B cell (primary cell): Measurements from ENCODE around the gene DLGAP4. TPM values are rescaled to one million over a fixed set of nuclear protein-coding genes. Genes with fewer than 3 reads are reported as not detected.

Source experiments
- ATAC-seq: fragments of 200-7000 bp; cut with Tn5 transposase; one replicate; pipeline ENCODE4 v1.10.0; 2021; ENCODE audit warnings: low read depth, mild to moderate bottlenecking, moderate number of reproducible peaks, moderate library complexity
- CTCF ChIA-PET: fragments of 350-600 bp; sonication (Branson Sonifier 250); formaldehyde crosslinking; loops from one replicate; lab custom pipeline; 2021; ENCODE audit warnings: antibody characterized with exemption, inconsistent platforms; lab: Charles Lee
- POLR2A ChIA-PET: fragments of 350-600 bp; sonication (Branson Sonifier 250); formaldehyde crosslinking; loops from one replicate; lab custom pipeline; 2021; ENCODE audit warnings: antibody characterized with exemption; lab: Charles Lee
- DNase-seq: peaks from one replicate; pipeline ENCODE4 v3.0.0; 2013
- H2AFZ ChIP-seq: 2 replicates; pipeline ENCODE4 v1.6.1; 2012; ENCODE audit warnings: mild to moderate bottlenecking, low read depth, low read length; ENCODE audit not compliant: insufficient read depth, poor library complexity, severe bottlenecking
- H3K27ac ChIP-seq, 2 donors: 1 replicate in 1 of 2; 2 replicates in 1 of 2; pipeline ENCODE4 v1.5.1; 2012 to 2013; ENCODE audit warnings: low read length in 2 of 2, mild to moderate bottlenecking in 2 of 2, moderate library complexity in 1 of 2
- H3K27me3 ChIP-seq, 4 experiments: fragments of 200-600 bp in 1 of 4; sonication (generic) in 1 of 4; replicated peaks in 1 of 4; 1 replicate in 2 of 4; 2 replicates in 2 of 4; pipeline versions ENCODE4 v1.6.1 to v1.7.0; 2013 to 2016; ENCODE audit warnings: low read length in 3 of 4, mild to moderate bottlenecking in 2 of 4, mixed read lengths in 1 of 4, moderate library complexity in 1 of 4; ENCODE audit not compliant: insufficient read depth in 4 of 4, control insufficient read depth in 3 of 4; ENCODE audit errors: control extremely low read depth in 1 of 4
- H3K36me3 ChIP-seq, 2 experiments: replicated peaks in 1 of 2; 1 replicate in 1 of 2; 2 replicates in 1 of 2; pipeline versions ENCODE4 v1.6.1 to v1.7.1; 2013; ENCODE audit warnings: low read length in 1 of 2; ENCODE audit not compliant: insufficient read depth in 2 of 2, control insufficient read depth in 1 of 2; ENCODE audit errors: control extremely low read depth in 1 of 2, extremely low read depth in 1 of 2
- H3K4me1 ChIP-seq, 2 donors: fragments of 200-600 bp in 1 of 2; sonication (generic) in 1 of 2; 1 replicate in 1 of 2; 2 replicates in 1 of 2; pipeline versions ENCODE4 v1.5.1 to v1.6.1; 2013 to 2017; ENCODE audit warnings: low read length in 2 of 2; ENCODE audit not compliant: control insufficient read depth in 2 of 2, insufficient read depth in 2 of 2
- H3K4me2 ChIP-seq: replicated peaks from 2 replicates; pipeline ENCODE3; 2012; ENCODE audit warnings: mild to moderate bottlenecking, low read depth, low read length; ENCODE audit not compliant: poor library complexity, severe bottlenecking
- H3K4me3 ChIP-seq, 5 experiments: fragments of 200-600 bp in 1 of 5; sonication (generic) in 1 of 5; 1 replicate in 3 of 5; 2 replicates in 2 of 5; pipeline versions ENCODE4 v1.5.1 to v1.7.0; 2011 to 2016; ENCODE audit warnings: low read length in 4 of 5, mild to moderate bottlenecking in 4 of 5, low read depth in 2 of 5, control low read depth in 1 of 5, moderate library complexity in 1 of 5; ENCODE audit not compliant: insufficient read depth in 1 of 5; ENCODE audit errors: control extremely low read depth in 1 of 5, extremely low read depth in 1 of 5
- H3K79me2 ChIP-seq: fragments of 200-600 bp; sonication (generic); one replicate; pipeline ENCODE4 v1.6.0; 2016; ENCODE audit warnings: low read length; ENCODE audit not compliant: control insufficient read depth, insufficient read depth
- H3K9ac ChIP-seq: fragments of 200-600 bp; sonication (generic); 2 replicates; pipeline ENCODE4 v1.6.1; 2017; ENCODE audit warnings: mild to moderate bottlenecking, low read length, moderate library complexity
- H3K9me3 ChIP-seq, 3 donors: one replicate each; pipeline versions ENCODE4 v1.6.1 to v1.7.1; 2013; ENCODE audit warnings: low read length in 2 of 3; ENCODE audit not compliant: control insufficient read depth in 2 of 3, insufficient read depth in 1 of 3; ENCODE audit errors: control extremely low read depth in 1 of 3
- H4K20me1 ChIP-seq: 2 replicates; pipeline ENCODE4 v1.6.0; 2012; ENCODE audit warnings: mild to moderate bottlenecking, low read length; ENCODE audit not compliant: insufficient read depth, control insufficient read depth, poor library complexity, severe bottlenecking
- H3K27ac Mint-ChIP-seq: one replicate; pipeline ENCODE4 v1.8.0; 2021; ENCODE audit warnings: mixed read lengths
- H3K27me3 Mint-ChIP-seq: one replicate; pipeline ENCODE4 v1.8.0; 2021; ENCODE audit warnings: mixed read lengths
- H3K4me1 Mint-ChIP-seq: one replicate; pipeline ENCODE4 v1.8.0; 2021; ENCODE audit warnings: mixed read lengths
- H3K4me3 Mint-ChIP-seq: one replicate; pipeline ENCODE4 v1.8.0; 2021; ENCODE audit warnings: mixed read lengths
- H3K9me3 Mint-ChIP-seq: one replicate; pipeline ENCODE4 v1.8.0; 2022; ENCODE audit warnings: mixed read lengths; ENCODE audit not compliant: insufficient read depth
- CTCF ChIP-seq: fragments of 200-600 bp; IDR thresholded peaks from one replicate; pipeline ENCODE4 v1.8.0; 2022; ENCODE audit warnings: antibody characterized with exemption, mild to moderate bottlenecking
- EZH2 ChIP-seq: IDR thresholded peaks from 2 replicates; pipeline ENCODE4 v1.6.1; 2012; ENCODE audit warnings: borderline replicate concordance, low read depth, mild to moderate bottlenecking, moderate library complexity, low read length; ENCODE audit not compliant: insufficient read depth, poor library complexity, severe bottlenecking
- WGBS: methylation state at CpG from one replicate; pipeline ENCODE4 v1.1.5; 2013; ENCODE audit warnings: missing lambda C conversion rate; ENCODE audit not compliant: insufficient coverage; 5-methylcytosine and 5-hydroxymethylcytosine counted together
- intact Hi-C: fragments of 100-400 bp; cut with micrococcal nuclease; formaldehyde crosslinking; loops from one replicate; pipeline ENCODE4 v1.10.0; 2022
- polyA plus RNA-seq: library from polyadenylated mRNA; depleted of rRNA; stranded (reverse); fragments of >200 nt; gene quantifications from 2 replicates; pipeline ENCODE4 v1.2.3, GENCODE V29; 2012
- total RNA-seq, 2 donors: library from RNA; stranded (reverse); fragments of 120-200 nt in 1 of 2; gene quantifications; 1 replicate in 1 of 2; 2 replicates in 1 of 2; pipeline versions ENCODE4 v1.2.3 to v1.2.4, GENCODE V29; 2013 to 2022

DLGAP4 gene
- total and polyA plus RNA-seq, 2 donors (not counting 1 experiment from before 2014, with no cell fraction given) = 68.8 to 87.8 TPM

DNA sequence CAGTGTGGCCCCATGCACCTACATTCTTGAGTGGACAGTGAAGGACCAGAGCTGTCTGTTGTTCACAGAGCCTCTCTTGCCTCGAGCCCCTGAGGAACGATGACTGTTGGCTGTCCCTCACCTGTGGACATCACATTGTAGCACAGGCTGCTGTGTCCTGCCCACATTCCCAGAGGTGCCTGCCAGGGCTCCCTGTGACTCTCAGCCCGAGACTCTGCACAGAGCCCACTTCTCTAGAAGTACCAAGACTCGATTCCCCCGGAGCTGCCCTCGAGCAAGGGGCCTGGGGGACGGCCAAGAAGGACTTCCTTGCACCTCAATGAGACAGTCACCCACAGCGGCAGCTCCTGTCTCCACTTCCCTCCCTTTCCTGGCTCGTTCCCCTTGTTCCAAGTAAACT is 28.6 kb upstream of the DLGAP4 start:
- TF ChIP-seq EZH2 = no peak
- no peak for TF ChIP-seq CTCF
- Histone ChIP-seq H3K4me2 (no peak overlapping the region), H3K9ac (no peak overlapping the region), H3K27ac (no peak overlapping the region), H3K4me3 (no peak overlapping the region), H3K9me3 (peaks cover 0 to 3% (median 0%) of the 10 kb centered on the region in 3 donors), H4K20me1 (no peaks in the 10 kb centered on the region), H3K27me3 (peaks cover 0 to 13% (median 0%) of the 10 kb centered on the region in 4 experiments), H3K4me1 (no peaks in the 10 kb centered on the region), H3K36me3 (no peaks in the 10 kb centered on the region), H2AFZ (no peak overlapping the region), H3K79me2 (no peaks in the 10 kb centered on the region)
- DNase-seq = no peak
- WGBS = 76% methylated on average over 9 of the region's 9 CpGs
- Mint-ChIP-seq H3K27ac (no peak overlapping the region), H3K27me3 (peaks cover 35% of the 10 kb centered on the region), H3K9me3 (no peaks in the 10 kb centered on the region), H3K4me3 (no peak overlapping the region), H3K4me1 (no peaks in the 10 kb centered on the region)
- intact Hi-C loops = no loop called here
- ChIA-PET CTCF (no interaction called here), POLR2A (no interaction called here)
- no peak for ATAC-seq

- no peaks in the 10 kb centered on the region for H3K36me3 ChIP-seq
- CTCF ChIA-PET = no interaction called here
- H2AFZ ChIP-seq = no peak overlapping the region
- POLR2A ChIA-PET = interaction anchor here (0.7 kb wide), 1 partner anchor 883 kb away, joined by 3 read pairs; no protein-coding TSS in a partner anchor
- no peak overlapping the region for H3K4me3 ChIP-seq
- no peaks in the 10 kb centered on the region for H3K79me2 ChIP-seq
- no peaks in the 10 kb centered on the region for H3K9me3 Mint-ChIP-seq
- peaks cover 0 to 8% (median 0%) of the 10 kb centered on the region in 4 experiments for H3K27me3 ChIP-seq
- no peaks in the 10 kb centered on the region for H3K4me1 Mint-ChIP-seq
- no peak overlapping the region for H3K27ac ChIP-seq
- no peak overlapping the region for H3K4me2 ChIP-seq
- TF ChIP-seq CTCF (no peak), EZH2 (no peak)
- H3K9ac ChIP-seq = no peak overlapping the region
- no peaks in the 10 kb centered on the region for H3K9me3 ChIP-seq
- no peak for ATAC-seq
- DNase-seq = no peak
- intact Hi-C loops = no loop called here
- H4K20me1 ChIP-seq = no peaks in the 10 kb centered on the region
- H3K27ac Mint-ChIP-seq = no peak overlapping the region
- no peaks in the 10 kb centered on the region for H3K4me1 ChIP-seq
- WGBS = 92% methylated on average over 4 of the region's 5 CpGs
- no peak overlapping the region for H3K4me3 Mint-ChIP-seq
- peaks cover 33% of the 10 kb centered on the region for H3K27me3 Mint-ChIP-seq
Observed at GRCh38 chr20:36279362-36279761, 26.8 kb upstream of the DLGAP4 start.
